KG1 (cell line): ENCODE measurements around the gene NUP214.
A peak's percentile ranks its signal among the peaks of the same experiment; 100 is the strongest.
"Not testable (repeated sequence)": the region's sequence is repeated elsewhere in the genome, so short reads cannot be mapped to it uniquely, and the experiment has no call there.

ENCODE experiments used
- DNase-seq: peaks from one replicate; lab custom pipeline; 2025; lab: John Stamatoyannopoulos, UW

NUP214 gene

DNA sequence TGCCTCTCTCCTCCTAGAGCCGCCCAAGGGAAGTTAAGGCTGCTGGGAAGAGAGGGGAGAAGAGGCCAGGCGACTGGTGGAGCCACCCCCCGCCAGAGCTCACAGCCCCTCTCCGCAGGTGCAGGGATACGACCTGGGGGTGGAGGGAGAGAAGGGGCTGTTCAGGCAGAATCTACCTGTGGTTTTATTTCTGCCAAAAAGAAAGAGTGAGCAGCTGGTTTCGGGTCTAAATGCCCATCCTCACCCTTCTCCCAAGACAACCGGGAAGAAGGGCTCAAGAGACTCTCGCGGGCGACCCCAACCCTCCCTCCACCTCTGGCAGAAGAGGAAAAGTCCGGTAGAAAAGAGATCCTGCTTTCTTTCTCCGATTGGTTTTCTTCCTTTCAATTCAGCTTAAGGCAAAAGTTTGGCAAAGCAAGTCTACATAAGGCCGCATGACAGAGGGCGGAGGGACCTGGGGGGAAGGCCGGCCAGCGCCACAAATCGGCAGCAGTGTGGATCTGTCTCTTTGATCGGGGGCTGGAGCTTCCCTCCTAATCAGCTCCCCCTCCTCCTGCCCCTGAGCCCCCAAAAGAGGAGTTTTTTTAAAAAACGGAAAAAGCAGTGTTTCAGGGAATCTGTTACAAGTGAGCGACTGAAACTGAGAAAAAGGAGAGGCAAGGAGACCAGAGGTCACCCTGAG, 134.7 kb downstream of the NUP214 start:
- no peak for DNase-seq

DNA sequence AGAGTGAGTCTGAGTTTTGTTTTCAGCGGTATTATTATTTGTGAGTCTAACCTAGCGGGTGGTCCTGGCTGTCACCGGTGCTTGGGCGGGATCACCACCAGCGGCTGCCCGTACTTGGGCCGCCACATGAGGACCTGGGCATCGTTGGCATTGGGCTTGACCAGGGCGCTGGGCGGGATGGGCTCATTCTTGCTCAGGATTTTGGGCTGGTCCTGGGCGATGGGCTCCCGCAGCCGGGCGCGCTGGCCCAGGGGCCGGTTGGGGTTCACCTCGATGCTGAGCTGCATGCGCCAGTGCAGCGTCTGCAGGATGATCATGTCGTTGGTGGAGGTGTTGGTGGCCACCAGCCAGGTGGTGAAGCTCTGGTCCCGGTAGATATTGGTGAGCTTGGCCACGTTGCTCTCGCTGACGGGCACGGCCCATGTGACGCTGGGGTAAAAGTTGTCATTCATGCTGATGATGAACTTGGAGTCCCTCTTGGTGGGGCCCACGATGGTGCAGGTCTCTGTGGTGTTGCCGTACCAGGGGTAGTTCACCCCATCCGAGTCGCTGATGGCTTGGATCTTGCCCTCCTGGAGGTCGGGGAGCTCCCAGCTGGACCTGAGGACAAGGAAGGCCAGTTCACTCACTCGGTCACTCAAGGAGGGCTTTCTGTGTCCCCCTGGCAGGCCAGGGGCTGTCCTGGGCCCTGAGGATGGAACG, 135.5 kb downstream of the NUP214 start:
- no peak for DNase-seq

DNA sequence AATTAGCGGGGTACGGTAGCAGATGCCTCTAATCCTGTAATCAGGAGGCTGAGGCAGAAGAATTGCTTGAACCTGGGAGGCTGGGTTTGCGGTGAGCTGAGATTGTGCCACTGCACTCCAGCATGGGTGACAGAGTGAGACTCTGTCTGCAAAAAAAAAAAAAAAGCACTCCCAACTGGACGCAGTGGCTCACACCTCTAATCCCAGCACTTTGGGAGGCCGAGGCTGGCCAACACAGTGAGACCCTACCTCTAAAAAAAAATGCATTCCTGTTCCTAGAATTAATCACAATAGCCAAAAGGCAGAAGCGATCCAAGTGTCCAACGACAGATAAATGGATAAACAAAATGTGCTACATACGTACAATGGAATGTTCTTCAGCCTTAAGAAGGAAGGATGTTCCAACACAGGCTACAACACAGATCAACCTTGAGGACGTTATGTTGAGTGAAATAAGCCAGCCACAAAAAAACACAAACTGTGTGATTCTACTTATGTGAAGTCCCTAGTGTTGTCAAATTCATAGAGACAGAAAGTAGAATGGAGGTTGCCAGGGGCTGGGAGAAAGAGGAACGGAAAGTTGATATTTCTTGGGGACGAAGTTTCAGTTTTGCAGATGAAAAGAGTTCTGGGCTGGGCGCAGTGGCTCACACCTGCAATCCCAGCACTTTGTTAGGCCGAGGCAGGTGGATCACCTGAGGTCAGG, 137.1 kb downstream of the NUP214 start:
- no peak for DNase-seq

DNA sequence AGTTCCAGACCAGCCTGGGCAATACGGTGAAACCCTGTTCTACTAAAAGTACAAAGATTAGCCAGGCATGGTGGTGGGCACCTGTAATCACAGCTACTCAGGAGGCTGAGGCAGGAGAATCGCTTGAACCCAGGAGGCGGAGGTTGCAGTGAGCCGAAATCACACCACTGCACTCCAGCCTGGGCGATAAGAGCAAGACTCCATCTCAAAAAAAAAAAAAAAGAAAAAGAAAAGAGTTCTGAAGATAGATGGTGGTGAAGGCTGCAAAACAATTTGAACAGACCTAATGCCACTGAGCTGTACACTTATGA, 137.6 kb downstream of the NUP214 start:
- not testable (repeated sequence) for DNase-seq

DNA sequence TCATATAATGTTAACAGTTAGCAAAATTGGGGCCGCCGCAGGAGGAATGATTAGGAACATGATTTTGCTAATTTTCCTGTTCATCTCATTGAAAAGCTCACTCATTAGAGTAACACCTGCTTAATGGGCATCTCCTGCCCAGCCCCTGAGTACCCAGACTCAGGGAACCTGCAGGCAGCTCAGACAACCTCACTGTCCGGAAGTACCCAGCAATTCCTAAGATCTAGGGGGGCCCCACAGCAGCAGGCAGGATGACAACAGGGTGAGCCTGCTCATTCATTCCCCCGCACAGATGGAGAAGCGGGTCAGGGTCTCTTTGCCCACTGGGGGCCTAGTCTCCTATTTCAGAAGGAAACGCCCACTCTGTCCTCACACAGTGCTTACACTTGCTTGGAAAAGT, 138.3 kb downstream of the NUP214 start:
- no peak for DNase-seq

DNA sequence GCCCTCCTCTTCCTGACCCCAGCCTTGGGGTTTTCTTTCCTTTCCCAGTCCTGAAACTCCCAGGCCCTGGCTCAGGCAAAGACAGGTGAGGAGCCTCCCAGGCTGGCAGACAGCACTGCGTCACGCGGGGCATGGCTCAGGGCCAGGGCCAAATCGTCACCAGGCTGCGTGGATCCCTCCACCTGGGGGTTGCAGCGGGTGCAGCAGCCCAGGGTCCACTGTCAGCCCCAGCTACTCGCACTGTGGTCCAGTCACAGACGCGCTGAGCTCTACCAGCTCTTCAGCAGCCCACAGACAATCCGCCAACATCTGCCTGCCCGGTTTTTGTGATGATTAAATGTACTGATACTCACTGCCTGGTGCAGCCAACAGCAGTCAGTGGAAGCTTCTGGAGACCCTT, 138.8 kb downstream of the NUP214 start:
- DNase-seq: no peak

DNA sequence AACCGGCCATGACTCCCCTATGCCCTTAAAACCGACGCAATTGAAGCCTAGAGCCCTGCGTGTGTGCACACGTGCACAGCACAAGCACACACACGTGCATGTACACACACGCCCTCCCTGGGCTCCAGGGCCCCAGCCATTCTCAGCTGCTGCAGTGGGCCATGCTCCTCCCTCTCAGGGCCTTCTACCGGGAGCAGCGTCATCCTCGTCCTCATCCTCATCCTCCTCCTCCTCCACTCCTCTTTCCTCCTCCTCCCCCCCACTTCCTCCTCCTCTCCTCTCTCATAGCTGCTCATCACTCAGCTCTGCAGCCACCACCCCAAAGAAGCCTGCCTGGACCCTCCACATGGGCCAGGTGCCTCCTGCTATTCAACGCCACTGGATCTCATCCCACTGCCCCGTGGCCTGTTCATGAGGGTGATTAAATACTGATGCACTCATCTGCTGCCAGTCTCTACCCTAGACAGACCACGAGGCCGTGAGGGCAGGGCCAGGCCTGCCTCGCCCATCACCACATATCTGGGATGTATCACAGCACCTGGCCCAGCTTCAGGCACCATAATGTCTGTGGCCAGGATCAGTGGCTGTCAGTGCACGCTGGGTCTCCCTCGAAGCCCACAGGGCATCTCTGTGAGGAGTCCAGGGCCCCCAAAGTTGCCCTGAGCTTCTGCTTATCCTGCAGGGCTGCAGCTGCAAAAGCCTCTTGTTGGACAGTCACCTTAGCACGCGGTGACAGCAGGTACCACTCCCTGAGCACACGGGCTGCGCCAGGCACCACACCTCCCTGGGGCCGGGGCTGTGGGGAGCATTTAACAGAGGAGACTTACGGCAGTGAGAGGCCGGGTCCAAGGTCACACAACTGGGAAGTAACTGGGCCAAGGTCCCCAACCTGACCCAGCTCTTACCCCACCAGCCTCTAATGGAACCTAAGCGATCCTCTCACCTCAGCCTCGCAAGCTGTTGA, 141.2 kb downstream of the NUP214 start:
- no peak for DNase-seq

DNA sequence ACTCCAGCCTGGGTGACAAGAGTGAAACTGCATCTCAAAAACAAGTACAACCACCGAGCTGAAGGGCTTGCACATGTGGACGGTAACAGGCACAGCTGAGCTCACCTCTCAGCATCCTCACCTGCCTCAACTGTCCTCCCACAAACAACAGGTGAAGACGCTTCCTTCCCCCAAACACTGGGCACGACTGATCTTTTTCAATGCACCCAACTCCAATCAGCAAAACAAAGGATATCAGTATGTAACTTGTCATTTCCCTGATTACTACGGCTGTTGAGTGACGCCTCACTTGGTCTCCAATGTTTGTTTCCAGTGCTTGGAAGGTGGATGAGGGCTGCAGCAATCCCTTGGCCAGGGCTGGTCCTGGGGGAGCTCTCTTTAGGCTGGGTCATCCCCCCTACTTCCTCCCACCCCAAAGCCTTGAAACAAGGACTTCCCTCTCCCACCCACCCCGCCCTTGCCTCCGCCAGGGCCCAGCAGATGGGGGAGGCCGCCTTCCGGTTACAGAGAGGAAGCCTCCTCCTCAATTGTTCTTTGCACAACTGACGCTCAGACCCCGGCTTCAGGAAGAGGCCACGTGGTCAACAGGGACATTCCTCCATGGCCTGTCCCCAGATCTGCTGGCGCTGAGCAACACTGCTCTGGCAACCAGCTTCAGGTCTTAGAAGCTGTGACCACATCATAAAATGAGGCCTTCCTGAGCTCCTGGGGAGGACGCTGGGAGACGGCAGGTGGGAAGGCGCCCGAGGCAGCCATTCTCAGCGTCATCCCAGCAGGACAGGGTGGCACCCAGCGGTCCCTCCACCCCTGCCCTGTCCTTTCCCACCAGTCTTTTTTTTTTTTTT, 145.0 kb downstream of the NUP214 start:
- peak; percentile 70 for DNase-seq

DNA sequence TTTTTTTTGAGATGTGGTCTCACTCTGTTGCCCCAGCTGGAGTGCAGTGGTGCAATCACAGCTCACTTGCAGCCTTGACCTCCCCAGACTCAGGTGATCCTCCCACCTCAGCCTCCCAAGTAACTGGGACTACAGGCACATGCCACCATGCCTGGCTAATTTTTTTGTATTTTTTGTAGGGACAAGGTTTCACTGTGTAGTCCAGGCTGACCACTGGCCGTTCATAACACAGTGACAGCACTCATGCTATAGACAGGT, 145.6 kb downstream of the NUP214 start:
- not testable (repeated sequence) for DNase-seq

DNA sequence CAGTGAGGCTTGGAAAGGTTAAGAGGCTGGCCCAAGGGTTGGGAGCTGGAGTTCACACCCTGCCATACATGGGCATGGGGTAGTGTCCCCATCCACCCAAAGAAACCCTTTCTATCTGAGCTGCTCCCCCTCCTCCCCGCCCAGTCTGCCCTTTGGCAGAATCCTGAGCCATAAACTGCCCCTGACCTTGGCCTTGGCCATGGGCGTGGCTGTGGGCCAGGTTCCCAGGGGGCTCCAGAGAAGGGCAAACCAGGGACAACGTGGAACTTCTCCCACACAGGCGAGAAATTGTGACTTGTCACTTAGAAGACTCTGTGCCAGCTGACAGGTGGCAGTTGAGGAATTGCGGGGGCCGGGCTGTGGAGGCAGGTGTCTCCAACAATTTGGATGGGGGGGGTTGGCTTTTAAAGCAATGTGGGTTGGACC, 146.1 kb downstream of the NUP214 start:
- DNase-seq: no peak

DNA sequence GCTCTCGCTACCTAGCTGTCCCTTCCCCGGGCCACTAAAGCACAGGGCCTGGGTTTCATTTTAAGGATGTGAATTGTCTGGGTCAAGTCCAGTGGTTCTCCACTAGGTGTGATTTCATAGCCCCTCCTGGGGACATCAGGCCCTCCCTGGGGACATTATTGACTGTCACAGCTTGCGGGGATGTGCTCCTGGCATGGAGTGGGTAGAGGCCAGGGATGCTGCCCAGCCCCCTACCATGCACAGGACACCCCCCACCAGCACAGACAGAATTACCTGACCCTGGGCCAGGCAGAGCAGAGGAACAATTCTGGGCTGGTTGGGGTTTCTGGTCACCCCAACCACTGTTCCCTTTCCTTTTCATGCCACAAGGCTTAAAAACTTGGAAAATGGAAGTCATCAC, 146.8 kb downstream of the NUP214 start:
- DNase-seq: no peak

DNA sequence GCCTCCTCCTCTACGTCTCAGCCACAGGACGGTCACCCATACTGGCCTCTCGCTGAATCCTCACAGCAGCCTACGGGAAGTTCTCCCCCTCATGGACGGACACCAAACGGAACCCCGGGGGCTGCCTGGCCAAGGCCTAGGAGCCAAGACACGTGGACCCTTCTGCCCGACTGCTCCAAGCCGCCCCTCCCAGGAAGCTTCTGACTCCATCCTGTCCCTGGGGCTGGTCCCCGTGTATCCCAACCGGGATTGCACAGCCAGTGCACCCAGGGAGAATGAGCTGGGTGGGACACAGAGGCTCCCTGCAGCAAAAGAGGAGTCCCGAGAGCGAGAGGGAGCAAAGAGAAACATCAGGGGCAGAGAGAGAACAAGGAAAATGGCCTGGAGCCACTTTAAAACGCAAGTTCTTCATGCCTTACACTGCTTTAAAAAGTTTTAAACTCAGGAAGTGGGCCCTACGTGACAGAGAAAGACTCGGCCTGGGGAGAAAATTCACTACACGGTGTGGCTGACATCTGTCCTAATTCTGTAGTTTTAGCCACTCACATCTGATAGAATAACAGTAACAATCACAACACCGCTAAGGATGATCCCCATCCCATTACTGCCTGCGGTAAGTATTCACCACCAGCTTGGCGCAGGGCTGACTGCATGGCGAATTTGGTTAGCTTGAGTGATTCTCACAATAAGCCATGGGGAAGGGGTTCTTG, 147.9 kb downstream of the NUP214 start:
- DNase-seq: peak; percentile 29

DNA sequence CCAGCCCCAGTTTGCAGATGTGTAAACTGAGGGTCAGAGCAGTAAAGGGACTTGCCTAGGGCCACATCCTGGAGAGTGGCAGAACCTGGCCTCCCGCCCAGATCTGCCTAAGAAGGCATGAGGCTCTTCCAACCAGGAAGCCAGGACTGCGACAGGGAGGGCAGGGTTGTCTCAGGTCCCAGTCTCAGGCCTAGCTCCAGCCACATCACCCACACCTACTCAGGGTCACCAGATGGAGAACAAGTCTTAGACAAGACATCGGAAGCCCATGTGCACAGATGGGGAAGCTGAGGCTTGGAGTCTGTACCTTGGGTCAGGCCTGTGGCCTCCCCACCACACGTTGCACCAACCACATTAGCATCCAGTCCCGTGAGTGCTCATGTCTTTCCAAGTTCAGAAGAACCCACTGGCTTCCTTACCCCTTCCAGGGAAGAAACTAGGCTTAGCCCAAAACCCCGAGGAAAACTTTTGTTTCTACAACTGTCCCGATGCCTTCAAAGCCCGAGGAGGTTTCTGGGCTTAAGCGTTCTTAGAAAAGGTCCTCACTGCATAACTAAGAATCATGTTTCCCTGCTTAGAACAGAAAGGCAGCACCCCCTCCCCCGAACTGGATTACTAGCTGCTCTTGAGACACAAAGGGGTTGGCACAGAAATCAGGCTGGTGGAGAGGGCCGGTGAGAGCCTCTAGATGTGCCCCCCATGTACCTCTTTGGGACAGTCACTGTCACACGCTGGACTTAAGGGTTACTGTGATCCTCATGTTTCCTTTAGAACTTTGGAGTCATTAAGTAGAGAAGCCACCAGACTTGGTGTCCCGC, 148.7 kb downstream of the NUP214 start:
- DNase-seq: peak; percentile 76

DNA sequence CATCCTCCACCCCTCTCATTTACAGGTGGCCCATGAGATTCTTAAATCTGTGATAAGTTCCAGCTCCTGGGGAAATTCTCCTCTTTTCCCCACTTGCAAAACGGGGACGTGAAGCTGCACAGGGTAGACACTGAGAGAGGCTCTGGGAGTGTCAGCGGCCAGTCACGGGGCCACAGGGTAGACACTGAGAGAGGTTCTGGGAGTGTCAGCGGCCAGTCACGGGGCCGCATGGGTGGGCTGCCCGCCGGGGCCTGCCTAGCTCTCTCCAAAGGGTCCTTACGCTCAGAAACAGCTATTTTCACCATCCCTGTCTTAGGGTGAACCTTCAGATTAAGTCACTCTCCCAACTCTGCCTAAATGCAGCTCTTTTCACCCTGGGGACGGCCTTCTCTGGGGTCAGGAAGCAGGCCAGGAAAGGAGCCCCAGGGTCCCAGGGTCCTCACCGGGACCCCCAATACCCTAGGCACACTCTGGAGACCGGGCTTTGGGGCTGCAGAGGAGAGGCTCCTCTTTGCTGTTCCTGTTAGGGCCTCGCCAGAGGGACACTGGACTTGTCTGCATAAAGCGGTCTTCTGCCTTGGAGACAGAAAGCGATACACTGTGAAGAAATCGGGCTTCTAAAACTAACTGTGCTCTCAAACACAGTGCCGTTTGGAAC, 149.4 kb downstream of the NUP214 start:
- DNase-seq: no peak

DNA sequence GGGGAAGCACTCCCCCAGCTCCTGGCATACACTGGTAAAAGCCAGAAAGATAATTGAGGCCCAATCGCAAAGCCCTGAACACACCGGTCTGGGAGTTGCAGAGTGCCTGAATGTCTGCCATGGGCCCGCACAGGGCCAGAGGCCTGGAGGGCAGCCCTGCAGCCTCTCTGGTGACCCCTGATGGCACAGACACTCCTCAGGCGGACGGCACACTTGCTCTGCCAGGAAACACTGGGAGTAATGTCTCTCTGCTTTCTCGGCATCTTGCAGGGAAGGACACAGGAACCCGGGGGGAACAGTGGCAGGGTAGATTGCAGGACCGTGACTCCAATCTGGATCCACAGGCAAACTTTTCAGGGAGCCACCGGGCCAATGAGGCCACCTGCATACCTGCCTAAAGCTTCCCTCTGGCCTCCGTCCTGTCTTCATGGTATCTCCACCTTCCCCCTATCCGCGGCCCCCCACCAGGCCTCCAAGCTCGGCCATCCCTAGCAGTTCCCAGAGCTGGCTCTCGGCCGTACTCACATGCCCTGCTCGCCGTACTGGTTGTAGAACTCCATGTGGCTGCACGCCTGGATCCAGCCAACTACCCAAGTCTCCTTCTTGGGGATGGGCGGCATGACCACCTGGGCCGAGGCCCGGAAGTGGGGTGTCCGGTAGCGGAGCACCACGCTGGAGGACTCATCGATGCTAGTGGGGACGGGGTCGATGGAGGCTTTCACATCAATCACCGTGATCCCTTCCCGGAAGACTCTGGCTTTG, 150.1 kb downstream of the NUP214 start:
- peak; percentile 49 for DNase-seq

DNA sequence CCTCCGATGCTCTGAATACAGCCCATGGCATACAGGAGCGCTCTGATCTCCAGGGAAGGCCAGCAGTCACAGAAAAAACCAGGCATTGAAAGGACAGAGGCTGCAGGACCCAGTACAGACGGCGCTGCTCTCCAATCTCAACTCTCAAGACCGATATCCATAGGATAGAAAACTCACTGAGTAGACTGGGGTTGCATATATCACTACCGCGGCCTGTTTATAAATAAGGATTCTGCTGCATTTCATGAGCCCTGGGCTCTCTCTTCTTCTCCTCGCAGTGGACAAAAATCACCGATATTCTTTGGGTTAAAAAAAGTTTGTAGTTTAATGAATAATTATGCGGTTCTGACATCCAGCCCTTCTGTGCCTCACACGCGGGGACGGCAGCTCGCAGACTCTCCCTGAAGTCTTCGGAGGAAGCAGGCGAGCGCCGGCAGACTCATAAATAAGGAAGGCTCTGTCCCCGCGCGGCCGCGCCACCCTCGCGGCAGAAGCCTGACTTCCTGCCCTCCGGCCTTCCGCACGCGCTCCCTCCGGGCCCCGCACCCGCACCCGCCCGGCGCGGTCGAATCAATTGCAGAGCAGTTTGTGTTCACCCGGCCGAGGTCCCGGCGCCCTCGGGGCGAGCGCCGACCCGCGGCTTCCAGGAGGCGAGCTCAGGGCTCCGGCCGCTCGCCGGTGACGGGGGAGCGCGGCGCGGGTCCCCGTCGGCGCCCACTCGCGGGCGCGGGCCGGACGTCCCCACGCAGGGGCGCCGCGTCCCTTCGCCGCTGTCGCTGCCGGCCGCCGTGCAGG, 150.9 kb downstream of the NUP214 start, which contains the start of gene FAM78A:
Gene FAM78A (minus strand): TSS at position 417 of the 795 bp plus-strand sequence. CDS start 331 bp downstream, at position 86.
- peak; percentile 54 for DNase-seq

DNA sequence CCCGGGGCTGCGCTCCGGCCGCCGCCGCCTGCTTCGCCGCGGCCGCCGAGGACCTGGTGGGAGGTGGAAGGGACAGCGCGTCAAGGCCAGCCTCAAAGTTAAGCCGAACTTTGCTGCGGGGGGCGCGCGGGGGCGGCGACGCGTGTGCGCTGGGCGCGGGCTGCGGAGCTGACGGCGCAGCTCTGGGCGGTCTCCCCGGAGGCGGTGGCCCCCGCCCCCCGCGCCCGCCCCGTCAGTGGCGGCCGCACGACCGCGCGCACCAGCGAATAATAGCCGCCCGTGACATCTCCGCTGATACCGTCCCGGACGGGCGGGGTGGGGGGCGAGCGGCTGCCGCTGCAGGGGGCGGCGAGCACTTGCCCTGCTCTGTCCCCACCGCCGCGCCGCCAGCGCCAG, 151.5 kb downstream of the NUP214 start:
- no peak for DNase-seq
